ENCODE data around the gene DCST1.

The DCST1 gene

DNA sequence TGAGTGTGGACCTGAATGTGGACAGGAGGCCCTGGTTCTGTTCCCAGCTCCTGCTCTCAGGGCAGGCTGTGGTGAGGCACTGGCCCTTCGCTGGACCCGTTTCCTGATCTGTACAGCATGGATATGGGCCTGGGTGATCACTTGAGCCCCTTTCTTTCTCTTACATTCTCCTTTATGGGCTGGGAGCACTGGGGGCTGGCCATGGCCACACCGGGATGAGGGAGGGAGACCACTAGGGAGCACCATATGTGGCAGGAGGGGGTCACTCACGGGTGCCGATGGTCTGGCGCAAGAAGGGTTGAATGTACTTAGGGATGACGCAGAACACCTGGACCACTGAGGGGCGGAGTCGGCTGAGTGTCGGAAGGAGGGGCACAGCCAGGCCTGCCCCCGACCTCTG is 2.7 kb upstream of the DCST1 start:
- Histone ChIP-seq H3K9me2 (replicated peaks; ENCODE audit: insufficient read depth, low read length) (no peaks in the 10 kb centered on the region), H3K4me2 (ENCODE audit: low read depth, low read length, poor library complexity, severe bottlenecking) (no peak overlapping the region), H3K27me3 (ENCODE audit: low read length) (no peaks in the 10 kb centered on the region), H3K4me3 (ENCODE audit: insufficient read depth, low read length, poor library complexity, severe bottlenecking) (no peak overlapping the region), H3K9ac (ENCODE audit: low read length) (no peak overlapping the region), H3K36me3 (ENCODE audit: low read length) (no peaks in the 10 kb centered on the region), H3K9me3 (ENCODE audit: insufficient read depth, low read length) (no peaks in the 10 kb centered on the region), H3K27ac (ENCODE audit: low read depth, low read length) (no peak overlapping the region), H4K20me1 (ENCODE audit: low read depth, low read length) (no peaks in the 10 kb centered on the region), H2AFZ (ENCODE audit: low read depth, low read length, severe bottlenecking) (no peak overlapping the region), H3K79me2 (ENCODE audit: insufficient read depth, low read length) (no peaks in the 10 kb centered on the region), H3F3A (ENCODE audit: insufficient read depth) (no peaks in the 10 kb centered on the region)
- TF ChIP-seq, protein P1, sequence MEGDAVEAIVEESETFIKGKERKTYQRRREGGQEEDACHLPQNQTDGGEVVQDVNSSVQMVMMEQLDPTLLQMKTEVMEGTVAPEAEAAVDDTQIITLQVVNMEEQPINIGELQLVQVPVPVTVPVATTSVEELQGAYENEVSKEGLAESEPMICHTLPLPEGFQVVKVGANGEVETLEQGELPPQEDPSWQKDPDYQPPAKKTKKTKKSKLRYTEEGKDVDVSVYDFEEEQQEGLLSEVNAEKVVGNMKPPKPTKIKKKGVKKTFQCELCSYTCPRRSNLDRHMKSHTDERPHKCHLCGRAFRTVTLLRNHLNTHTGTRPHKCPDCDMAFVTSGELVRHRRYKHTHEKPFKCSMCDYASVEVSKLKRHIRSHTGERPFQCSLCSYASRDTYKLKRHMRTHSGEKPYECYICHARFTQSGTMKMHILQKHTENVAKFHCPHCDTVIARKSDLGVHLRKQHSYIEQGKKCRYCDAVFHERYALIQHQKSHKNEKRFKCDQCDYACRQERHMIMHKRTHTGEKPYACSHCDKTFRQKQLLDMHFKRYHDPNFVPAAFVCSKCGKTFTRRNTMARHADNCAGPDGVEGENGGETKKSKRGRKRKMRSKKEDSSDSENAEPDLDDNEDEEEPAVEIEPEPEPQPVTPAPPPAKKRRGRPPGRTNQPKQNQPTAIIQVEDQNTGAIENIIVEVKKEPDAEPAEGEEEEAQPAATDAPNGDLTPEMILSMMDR (IDR thresholded peaks at IDR 0.05; ENCODE audit: insufficient read depth, low read length, poor library complexity, severe bottlenecking), result no peak
- no peak for TF ChIP-seq EZH2phosphoT487 (conservative IDR thresholded peaks at IDR 0.05; ENCODE audit: low read length)

DNA sequence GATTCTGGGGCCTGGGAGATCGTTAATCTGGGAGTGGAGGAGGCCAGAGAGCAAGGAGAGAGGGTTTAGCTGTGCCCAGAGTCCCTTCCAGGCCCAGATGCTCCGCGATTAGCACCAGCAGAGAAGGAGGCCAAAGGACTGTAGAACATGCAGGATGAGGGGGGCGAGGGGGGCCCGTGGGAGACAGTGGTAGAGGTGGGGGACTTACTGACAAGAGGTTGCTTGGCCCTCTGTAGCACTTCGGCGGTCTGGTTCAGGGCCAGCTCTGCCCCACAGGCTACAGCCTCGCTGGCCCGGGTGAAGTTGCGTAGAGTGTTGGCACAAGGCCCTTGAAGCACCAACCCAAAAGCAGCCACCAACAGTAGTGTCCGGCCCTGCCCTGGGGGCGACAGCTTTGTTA is 738 bp upstream of the DCST1 start:
- no peaks in the 10 kb centered on the region for H3K9me3 ChIP-seq (ENCODE audit: insufficient read depth, low read length)
- H3K9ac ChIP-seq (ENCODE audit: low read length), result no peak overlapping the region
- no peak overlapping the region for H3K27ac ChIP-seq (ENCODE audit: low read depth, low read length)
- H3K36me3 ChIP-seq (ENCODE audit: low read length), result no peaks in the 10 kb centered on the region
- no peaks in the 10 kb centered on the region for H3F3A ChIP-seq (ENCODE audit: insufficient read depth)
- no peak for TF ChIP-seq EZH2phosphoT487 (conservative IDR thresholded peaks at IDR 0.05; ENCODE audit: low read length)
- TF ChIP-seq, protein P1 (IDR thresholded peaks at IDR 0.05; ENCODE audit: insufficient read depth, low read length, poor library complexity, severe bottlenecking), result no peak
- H3K4me2 ChIP-seq (ENCODE audit: low read depth, low read length, poor library complexity, severe bottlenecking), result no peak overlapping the region
- no peaks in the 10 kb centered on the region for H4K20me1 ChIP-seq (ENCODE audit: low read depth, low read length)
- H2AFZ ChIP-seq (ENCODE audit: low read depth, low read length, severe bottlenecking), result no peak overlapping the region
- no peaks in the 10 kb centered on the region for H3K9me2 ChIP-seq (replicated peaks; ENCODE audit: insufficient read depth, low read length)
- H3K4me3 ChIP-seq (ENCODE audit: insufficient read depth, low read length, poor library complexity, severe bottlenecking), result no peak overlapping the region
- no peaks in the 10 kb centered on the region for H3K79me2 ChIP-seq (ENCODE audit: insufficient read depth, low read length)
- H3K27me3 ChIP-seq (ENCODE audit: low read length), result no peaks in the 10 kb centered on the region

DNA sequence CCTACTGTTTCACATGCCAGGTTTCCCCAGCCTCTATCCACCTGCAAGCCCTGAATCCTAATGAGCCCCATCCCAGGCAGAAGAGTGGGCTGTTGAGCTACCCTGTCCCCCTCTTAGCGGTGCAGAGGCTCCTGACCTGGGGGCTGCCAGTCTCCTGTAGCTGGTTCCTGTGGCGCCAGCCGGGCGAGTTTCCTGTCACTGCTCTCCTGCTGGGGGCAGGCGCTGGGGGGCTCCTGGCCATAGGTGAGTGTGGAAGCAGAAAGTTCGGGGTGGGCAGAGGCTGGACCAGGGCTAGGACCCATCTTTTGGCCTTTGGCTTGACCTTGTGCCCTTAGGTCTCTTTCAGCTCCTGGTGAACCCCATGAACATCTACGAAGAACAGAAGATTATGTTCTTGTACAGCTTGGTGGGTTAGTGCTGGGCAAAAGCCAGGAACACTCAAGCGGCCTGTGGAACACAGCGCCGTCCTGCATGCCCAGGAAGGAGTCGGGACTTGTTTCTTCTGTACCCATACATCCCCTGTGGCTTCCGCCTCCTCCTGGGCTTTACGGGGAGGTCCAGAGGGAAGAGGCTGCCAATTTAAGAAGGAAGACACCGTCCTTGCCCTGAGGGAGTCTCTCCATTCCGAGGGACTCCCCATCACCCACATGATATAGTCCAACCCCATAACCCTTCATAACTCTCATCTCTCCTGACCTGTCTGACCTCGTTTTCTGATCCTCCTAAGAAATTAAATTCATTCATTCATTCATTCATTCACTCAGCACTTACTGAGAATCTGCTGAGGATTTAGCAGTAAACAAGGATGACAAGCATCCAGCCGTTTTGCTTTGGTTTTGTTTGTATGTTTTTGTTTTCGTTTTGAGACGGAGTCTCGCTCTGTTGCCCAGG is 939 bp downstream of the DCST1 start:
- Histone ChIP-seq H3K4me3 (ENCODE audit: insufficient read depth, low read length, poor library complexity, severe bottlenecking) (no peak overlapping the region), H3K9me2 (replicated peaks; ENCODE audit: insufficient read depth, low read length) (no peaks in the 10 kb centered on the region), H3K27me3 (ENCODE audit: low read length) (no peaks in the 10 kb centered on the region), H3K36me3 (ENCODE audit: low read length) (no peaks in the 10 kb centered on the region), H3K9ac (ENCODE audit: low read length) (no peak overlapping the region), H3F3A (ENCODE audit: insufficient read depth) (no peaks in the 10 kb centered on the region), H2AFZ (ENCODE audit: low read depth, low read length, severe bottlenecking) (no peak overlapping the region), H3K4me2 (ENCODE audit: low read depth, low read length, poor library complexity, severe bottlenecking) (no peak overlapping the region), H3K79me2 (ENCODE audit: insufficient read depth, low read length) (no peaks in the 10 kb centered on the region), H4K20me1 (ENCODE audit: low read depth, low read length) (no peaks in the 10 kb centered on the region), H3K27ac (ENCODE audit: low read depth, low read length) (no peak overlapping the region), H3K9me3 (ENCODE audit: insufficient read depth, low read length) (no peaks in the 10 kb centered on the region)
- TF ChIP-seq, protein P1 (IDR thresholded peaks at IDR 0.05; ENCODE audit: insufficient read depth, low read length, poor library complexity, severe bottlenecking), result no peak
- TF ChIP-seq EZH2phosphoT487 (conservative IDR thresholded peaks at IDR 0.05; ENCODE audit: low read length), result no peak
